ENCODE measurements around the gene PDCD7. TPM values are rescaled to one million over a fixed set of nuclear protein-coding genes. Genes with fewer than 3 reads are reported as not detected.
"Not testable (repeated sequence)": the region's sequence is repeated elsewhere in the genome, so short reads cannot be mapped to it uniquely, and the experiment has no call there.

PDCD7 gene
- polyA plus RNA-seq (ENCODE audit: low read depth in 6 of 6) = 10 to 100 TPM in 5 of 6 donors, 1 to 10 TPM in 1; 7.7 to 20.7 (median 14.5) TPM

- Mint-ChIP-seq H3K36me3 (peaks cover 6 to 15% of the 10 kb centered on the region in 2 donors), H3K4me3 (peak within 1 kb of the TSS; percentile 91 to 96 (median 94)), H3K27ac (peak within 1 kb of the TSS; percentile 92 to 97 (median 96)), H3K9me3 (peaks cover 4 to 15% (median 11%) of the 10 kb centered on the region in 7 donors), H3K4me1 (peaks cover 23 to 34% (median 30%) of the 10 kb centered on the region in 3 donors), H3K27me3 (no peaks in the 10 kb centered on the region)
- ATAC-seq (ENCODE audit: low read depth in 2 of 2) = peak; percentile 96
- peak; percentile 77 for DNase-seq
Measured at GRCh38 chr15:65133548-65134200, at the start of gene PDCD7. Gene PDCD7, minus strand, starts transcription at chr15:65133808. Its CDS starts 27 bp downstream, at chr15:65133781.

- ATAC-seq (ENCODE audit: low read depth in 2 of 2) (no peak), DNase-seq (no peak)
- peak overlapping the region in 4 of 6 donors; percentile 58 to 94 (median 90) for H3K27ac Mint-ChIP-seq
- no peaks in the 10 kb centered on the region for H3K36me3 Mint-ChIP-seq
- H3K9me3 Mint-ChIP-seq = no peaks in the 10 kb centered on the region
- H3K4me1 Mint-ChIP-seq = peaks cover 10 to 40% (median 29%) of the 10 kb centered on the region in 3 donors
- H3K27me3 Mint-ChIP-seq = no peaks in the 10 kb centered on the region
- peak overlapping the region in 7 of 8 donors; percentile 65 to 99 (median 93) for H3K4me3 Mint-ChIP-seq
Measured at GRCh38 chr15:65182538-65182937, 48.9 kb upstream of the PDCD7 start.

GRCh38 chr15:65181582-65182353 lies 48.2 kb upstream of the PDCD7 start:
- peak overlapping the region in 1 of 6 donors; percentile 80 for H3K27ac Mint-ChIP-seq
- H3K4me3 Mint-ChIP-seq = peak overlapping the region in 1 of 8 donors; percentile 47
- not testable (repeated sequence) for H3K9me3 Mint-ChIP-seq; H3K27me3 Mint-ChIP-seq; DNase-seq; ATAC-seq (ENCODE audit: low read depth in 2 of 2); H3K36me3 Mint-ChIP-seq
- H3K4me1 Mint-ChIP-seq = peaks cover 10 to 40% (median 29%) of the 10 kb centered on the region in 3 donors

- H3K27ac Mint-ChIP-seq = no peak overlapping the region
- peaks cover 0 to 5% of the 10 kb centered on the region in 2 donors for H3K36me3 Mint-ChIP-seq
- ATAC-seq (ENCODE audit: low read depth in 2 of 2) (no peak), DNase-seq (no peak)
- no peak overlapping the region for H3K4me3 Mint-ChIP-seq
- H3K4me1 Mint-ChIP-seq = peaks cover 8 to 34% (median 24%) of the 10 kb centered on the region in 3 donors
- H3K27me3 Mint-ChIP-seq = no peaks in the 10 kb centered on the region
- no peaks in the 10 kb centered on the region for H3K9me3 Mint-ChIP-seq
Measured at GRCh38 chr15:65180167-65180566, 46.6 kb upstream of the PDCD7 start.

- Mint-ChIP-seq H3K27me3 (no peaks in the 10 kb centered on the region), H3K4me1 (peaks cover 4 to 21% (median 11%) of the 10 kb centered on the region in 3 donors), H3K9me3 (no peaks in the 10 kb centered on the region), H3K36me3 (peaks cover 0 to 10% of the 10 kb centered on the region in 2 donors), H3K27ac (no peak overlapping the region), H3K4me3 (no peak overlapping the region)
- DNase-seq (no peak), ATAC-seq (ENCODE audit: low read depth in 2 of 2) (no peak)
Measured at GRCh38 chr15:65177901-65178300, 44.3 kb upstream of the PDCD7 start.

- Mint-ChIP-seq H3K27ac (peak overlapping the region in 1 of 6 donors; percentile 41), H3K27me3 (no peaks in the 10 kb centered on the region), H3K4me1 (peaks cover 1 to 6% (median 4%) of the 10 kb centered on the region in 3 donors), H3K4me3 (no peak overlapping the region), H3K36me3 (peaks cover 0 to 10% of the 10 kb centered on the region in 2 donors), H3K9me3 (no peaks in the 10 kb centered on the region)
- DNase-seq = no peak
- no peak for ATAC-seq (ENCODE audit: low read depth in 2 of 2)
Measured at GRCh38 chr15:65176056-65176455, 42.4 kb upstream of the PDCD7 start.

GRCh38 chr15:65175511-65175910 lies 41.9 kb upstream of the PDCD7 start:
- DNase-seq (no peak), ATAC-seq (ENCODE audit: low read depth in 2 of 2) (no peak)
- Mint-ChIP-seq H3K36me3 (peaks cover 0 to 10% of the 10 kb centered on the region in 2 donors), H3K4me1 (peaks cover 0 to 4% (median 3%) of the 10 kb centered on the region in 3 donors), H3K4me3 (no peak overlapping the region), H3K27me3 (no peaks in the 10 kb centered on the region), H3K9me3 (no peaks in the 10 kb centered on the region), H3K27ac (peak overlapping the region in 1 of 6 donors; percentile 63)

GRCh38 chr15:65174509-65174908 lies 40.9 kb upstream of the PDCD7 start:
- peaks cover 0 to 10% of the 10 kb centered on the region in 2 donors for H3K36me3 Mint-ChIP-seq
- no peaks in the 10 kb centered on the region for H3K9me3 Mint-ChIP-seq
- H3K27me3 Mint-ChIP-seq = no peaks in the 10 kb centered on the region
- H3K4me3 Mint-ChIP-seq = no peak overlapping the region
- H3K4me1 Mint-ChIP-seq = peaks cover 0 to 4% (median 2%) of the 10 kb centered on the region in 3 donors
- ATAC-seq (ENCODE audit: low read depth in 2 of 2) (no peak), DNase-seq (no peak)
- H3K27ac Mint-ChIP-seq = no peak overlapping the region

- H3K27ac Mint-ChIP-seq = peak overlapping the region in 2 of 6 donors; percentile 34 to 53
Measured at GRCh38 chr15:65172531-65172930, 38.9 kb upstream of the PDCD7 start.

GRCh38 chr15:65171428-65171827 lies 37.8 kb upstream of the PDCD7 start:
- no peak overlapping the region for H3K27ac Mint-ChIP-seq
- no peaks in the 10 kb centered on the region for H3K9me3 Mint-ChIP-seq
- DNase-seq (no peak), ATAC-seq (ENCODE audit: low read depth in 2 of 2) (no peak)
- H3K27me3 Mint-ChIP-seq = no peaks in the 10 kb centered on the region
- H3K4me3 Mint-ChIP-seq = no peak overlapping the region
- H3K36me3 Mint-ChIP-seq = peaks cover 0 to 10% of the 10 kb centered on the region in 2 donors
- H3K4me1 Mint-ChIP-seq = peaks cover 0 to 4% (median 2%) of the 10 kb centered on the region in 3 donors

More at GRCh38 chr15:65172531-65172930, 38.9 kb upstream of the PDCD7 start:
- Mint-ChIP-seq H3K9me3 (no peaks in the 10 kb centered on the region), H3K4me1 (peaks cover 0 to 4% (median 2%) of the 10 kb centered on the region in 3 donors), H3K4me3 (no peak overlapping the region), H3K27me3 (no peaks in the 10 kb centered on the region), H3K36me3 (peaks cover 0 to 10% of the 10 kb centered on the region in 2 donors)
- ATAC-seq (ENCODE audit: low read depth in 2 of 2) (no peak), DNase-seq (no peak)

GRCh38 chr15:65165875-65166274 lies 32.3 kb upstream of the PDCD7 start:
- no peak for ATAC-seq (ENCODE audit: low read depth in 2 of 2)
- H3K4me1 Mint-ChIP-seq = peaks cover 0 to 3% (median 0%) of the 10 kb centered on the region in 3 donors
- no peak overlapping the region for H3K4me3 Mint-ChIP-seq
- no peaks in the 10 kb centered on the region for H3K27me3 Mint-ChIP-seq
- DNase-seq = no peak
- H3K27ac Mint-ChIP-seq = no peak overlapping the region
- H3K9me3 Mint-ChIP-seq = no peaks in the 10 kb centered on the region
- no peaks in the 10 kb centered on the region for H3K36me3 Mint-ChIP-seq

GRCh38 chr15:65164139-65164538 lies 30.5 kb upstream of the PDCD7 start:
- H3K4me3 Mint-ChIP-seq = no peak overlapping the region
- DNase-seq (no peak), ATAC-seq (ENCODE audit: low read depth in 2 of 2) (no peak)
- peaks cover 0 to 3% (median 0%) of the 10 kb centered on the region in 3 donors for H3K4me1 Mint-ChIP-seq
- H3K27ac Mint-ChIP-seq = no peak overlapping the region
- H3K36me3 Mint-ChIP-seq = no peaks in the 10 kb centered on the region
- no peaks in the 10 kb centered on the region for H3K9me3 Mint-ChIP-seq
- no peaks in the 10 kb centered on the region for H3K27me3 Mint-ChIP-seq

- Mint-ChIP-seq H3K27me3 (no peaks in the 10 kb centered on the region), H3K9me3 (no peaks in the 10 kb centered on the region), H3K4me1 (peaks cover 0 to 3% (median 0%) of the 10 kb centered on the region in 3 donors), H3K36me3 (peaks cover 0 to 3% of the 10 kb centered on the region in 2 donors), H3K27ac (no peak overlapping the region), H3K4me3 (no peak overlapping the region)
- ATAC-seq (ENCODE audit: low read depth in 2 of 2) (no peak), DNase-seq (no peak)
Measured at GRCh38 chr15:65163041-65163440, 29.4 kb upstream of the PDCD7 start.

Measured in naive B cell (primary cell).